ENCODE results near the gene SLF1.

The SLF1 gene

DNA sequence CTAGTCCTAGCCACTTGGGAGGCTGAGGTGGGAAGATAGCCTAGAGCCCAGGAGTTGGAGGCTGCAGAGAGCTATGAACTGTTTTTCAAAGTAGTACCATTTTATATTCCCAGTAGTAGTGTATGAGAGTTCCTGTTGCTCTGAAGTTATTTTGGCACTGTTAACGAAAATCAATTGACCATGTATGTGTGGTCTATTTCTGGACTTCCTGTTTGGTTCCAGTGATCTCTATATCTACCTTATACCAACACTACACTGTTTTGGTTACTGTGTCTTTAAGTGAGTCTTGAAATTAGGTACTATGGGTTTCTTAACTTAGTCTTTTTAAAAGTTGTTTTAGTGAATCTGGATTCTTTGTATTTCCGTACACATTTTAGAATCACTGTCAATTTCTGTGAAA, 13.6 kb downstream of the SLF1 start:
- Histone ChIP-seq H3K79me2 (ENCODE audit: insufficient read depth, low read length) (no peaks in the 10 kb centered on the region), H3K4me1 (ENCODE audit: insufficient read depth, low read length, poor library complexity, severe bottlenecking) (no peaks in the 10 kb centered on the region), H3K4me2 (ENCODE audit: low read depth, low read length, poor library complexity, severe bottlenecking) (no peak overlapping the region), H3K9ac (ENCODE audit: low read depth, low read length, poor library complexity, severe bottlenecking) (no peak overlapping the region), H3K36me3 (ENCODE audit: insufficient read depth, low read length) (peaks cover 7% of the 10 kb centered on the region; the same call in 1 of the 2 replicates), H3K9me2 (replicated peaks; ENCODE audit: low read depth, low read length) (no peaks in the 10 kb centered on the region), H3K27me3 (ENCODE audit: insufficient read depth, low read length, poor library complexity, severe bottlenecking) (no peaks in the 10 kb centered on the region), H3F3A (ENCODE audit: low read depth) (no peaks in the 10 kb centered on the region), H3K9me3 (ENCODE audit: insufficient read depth, low read depth, low read length) (0 out of 2 replicates have a peak, but pooled peaks cover 8% of the 10 kb centered on the region), H3K4me3 (ENCODE audit: low read length, poor library complexity, severe bottlenecking) (no peak overlapping the region), H2AFZ (ENCODE audit: low read length) (no peak overlapping the region), H4K20me1 (ENCODE audit: insufficient read depth, low read length, poor library complexity, severe bottlenecking) (no peaks in the 10 kb centered on the region)
- TF ChIP-seq, protein P1, sequence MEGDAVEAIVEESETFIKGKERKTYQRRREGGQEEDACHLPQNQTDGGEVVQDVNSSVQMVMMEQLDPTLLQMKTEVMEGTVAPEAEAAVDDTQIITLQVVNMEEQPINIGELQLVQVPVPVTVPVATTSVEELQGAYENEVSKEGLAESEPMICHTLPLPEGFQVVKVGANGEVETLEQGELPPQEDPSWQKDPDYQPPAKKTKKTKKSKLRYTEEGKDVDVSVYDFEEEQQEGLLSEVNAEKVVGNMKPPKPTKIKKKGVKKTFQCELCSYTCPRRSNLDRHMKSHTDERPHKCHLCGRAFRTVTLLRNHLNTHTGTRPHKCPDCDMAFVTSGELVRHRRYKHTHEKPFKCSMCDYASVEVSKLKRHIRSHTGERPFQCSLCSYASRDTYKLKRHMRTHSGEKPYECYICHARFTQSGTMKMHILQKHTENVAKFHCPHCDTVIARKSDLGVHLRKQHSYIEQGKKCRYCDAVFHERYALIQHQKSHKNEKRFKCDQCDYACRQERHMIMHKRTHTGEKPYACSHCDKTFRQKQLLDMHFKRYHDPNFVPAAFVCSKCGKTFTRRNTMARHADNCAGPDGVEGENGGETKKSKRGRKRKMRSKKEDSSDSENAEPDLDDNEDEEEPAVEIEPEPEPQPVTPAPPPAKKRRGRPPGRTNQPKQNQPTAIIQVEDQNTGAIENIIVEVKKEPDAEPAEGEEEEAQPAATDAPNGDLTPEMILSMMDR (conservative IDR thresholded peaks at IDR 0.05; ENCODE audit: low read length) = no peak
- TF ChIP-seq EZH2phosphoT487 (IDR thresholded peaks at IDR 0.05; ENCODE audit: borderline replicate concordance) = no peak

DNA sequence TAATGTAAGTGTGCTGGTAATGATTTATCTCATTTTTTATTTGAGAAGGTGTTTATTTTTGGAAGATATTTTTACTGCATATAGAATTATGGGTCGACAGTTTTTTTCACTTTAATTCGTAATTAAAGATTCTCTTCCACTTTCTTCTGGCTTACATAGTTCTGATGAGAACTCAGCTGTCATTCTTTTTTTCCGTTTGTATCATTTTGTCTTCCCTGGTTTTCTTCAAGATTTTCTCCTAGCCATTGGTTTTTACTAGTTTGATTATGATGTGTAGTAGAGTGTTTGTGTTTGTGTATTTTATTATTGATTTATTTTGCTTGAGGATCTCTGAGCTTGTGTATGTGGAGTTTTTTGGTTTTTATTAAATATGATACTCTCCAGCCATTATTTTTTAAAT, 21.7 kb downstream of the SLF1 start:
- H4K20me1 ChIP-seq (ENCODE audit: insufficient read depth, low read length, poor library complexity, severe bottlenecking) = no peaks in the 10 kb centered on the region
- H3K36me3 ChIP-seq (ENCODE audit: insufficient read depth, low read length) = peaks cover 3% of the 10 kb centered on the region; the same call in 1 of the 2 replicates
- H3K4me1 ChIP-seq (ENCODE audit: insufficient read depth, low read length, poor library complexity, severe bottlenecking) = no peaks in the 10 kb centered on the region
- H3K4me3 ChIP-seq (ENCODE audit: low read length, poor library complexity, severe bottlenecking) = no peak overlapping the region
- H2AFZ ChIP-seq (ENCODE audit: low read length) = no peak overlapping the region
- H3F3A ChIP-seq (ENCODE audit: low read depth) = no peaks in the 10 kb centered on the region
- H3K9ac ChIP-seq (ENCODE audit: low read depth, low read length, poor library complexity, severe bottlenecking) = no peak overlapping the region
- H3K79me2 ChIP-seq (ENCODE audit: insufficient read depth, low read length) = no peaks in the 10 kb centered on the region; the same call in 1 of the 2 replicates
- H3K9me2 ChIP-seq (replicated peaks; ENCODE audit: low read depth, low read length) = no peaks in the 10 kb centered on the region
- H3K4me2 ChIP-seq (ENCODE audit: low read depth, low read length, poor library complexity, severe bottlenecking) = no peak overlapping the region
- peaks cover 8% of the 10 kb centered on the region; the same call in 1 of the 2 replicates for H3K9me3 ChIP-seq (ENCODE audit: insufficient read depth, low read depth, low read length)
- H3K27me3 ChIP-seq (ENCODE audit: insufficient read depth, low read length, poor library complexity, severe bottlenecking) = no peaks in the 10 kb centered on the region
- TF ChIP-seq EZH2phosphoT487 (IDR thresholded peaks at IDR 0.05; ENCODE audit: borderline replicate concordance) = no peak
- TF ChIP-seq, protein P1 (conservative IDR thresholded peaks at IDR 0.05; ENCODE audit: low read length) = no peak

DNA sequence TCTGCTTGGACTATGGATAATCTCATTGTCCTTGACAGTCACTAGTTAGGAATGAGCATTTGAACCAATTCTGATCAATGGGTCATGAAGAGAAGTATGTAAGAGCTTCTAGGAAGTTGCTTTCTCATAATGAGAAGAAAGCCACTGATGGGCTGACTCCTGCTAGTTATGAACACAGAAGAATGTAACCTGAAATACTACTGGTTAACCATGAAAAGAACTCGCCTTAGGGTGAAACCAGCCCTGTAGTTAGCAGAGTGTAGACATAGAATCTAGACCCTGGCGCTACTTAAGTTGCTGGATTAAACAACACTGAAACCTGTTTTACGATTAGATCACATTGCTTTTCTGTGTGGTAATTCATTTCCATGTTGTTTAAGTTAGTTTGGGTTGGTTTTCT, 26.6 kb downstream of the SLF1 start:
- no peaks in the 10 kb centered on the region for H4K20me1 ChIP-seq (ENCODE audit: insufficient read depth, low read length, poor library complexity, severe bottlenecking)
- no peaks in the 10 kb centered on the region for H3K79me2 ChIP-seq (ENCODE audit: insufficient read depth, low read length)
- H3K27me3 ChIP-seq (ENCODE audit: insufficient read depth, low read length, poor library complexity, severe bottlenecking) = no peaks in the 10 kb centered on the region
- no peaks in the 10 kb centered on the region; the same call in 1 of the 2 replicates for H3K9me3 ChIP-seq (ENCODE audit: insufficient read depth, low read depth, low read length)
- H3K4me2 ChIP-seq (ENCODE audit: low read depth, low read length, poor library complexity, severe bottlenecking) = no peak overlapping the region
- no peaks in the 10 kb centered on the region for H3F3A ChIP-seq (ENCODE audit: low read depth)
- no peaks in the 10 kb centered on the region for H3K4me1 ChIP-seq (ENCODE audit: insufficient read depth, low read length, poor library complexity, severe bottlenecking)
- H3K4me3 ChIP-seq (ENCODE audit: low read length, poor library complexity, severe bottlenecking) = no peak overlapping the region
- TF ChIP-seq, protein P1 (conservative IDR thresholded peaks at IDR 0.05; ENCODE audit: low read length) = no peak
- H3K9me2 ChIP-seq (replicated peaks; ENCODE audit: low read depth, low read length) = no peaks in the 10 kb centered on the region
- no peak overlapping the region for H3K9ac ChIP-seq (ENCODE audit: low read depth, low read length, poor library complexity, severe bottlenecking)
- no peak overlapping the region for H2AFZ ChIP-seq (ENCODE audit: low read length)
- no peaks in the 10 kb centered on the region for H3K36me3 ChIP-seq (ENCODE audit: insufficient read depth, low read length)
